Measurements from ENCODE around the gene GAS7. TPM values are rescaled to one million over a fixed set of nuclear protein-coding genes. Genes with fewer than 3 reads are reported as not detected.
A peak's percentile ranks its signal among the peaks of the same experiment; 100 is the strongest.

Gene GAS7
- total and polyA plus RNA-seq, 2 experiments from 2014 or later: 1.9 to 10.7 TPM

DNA sequence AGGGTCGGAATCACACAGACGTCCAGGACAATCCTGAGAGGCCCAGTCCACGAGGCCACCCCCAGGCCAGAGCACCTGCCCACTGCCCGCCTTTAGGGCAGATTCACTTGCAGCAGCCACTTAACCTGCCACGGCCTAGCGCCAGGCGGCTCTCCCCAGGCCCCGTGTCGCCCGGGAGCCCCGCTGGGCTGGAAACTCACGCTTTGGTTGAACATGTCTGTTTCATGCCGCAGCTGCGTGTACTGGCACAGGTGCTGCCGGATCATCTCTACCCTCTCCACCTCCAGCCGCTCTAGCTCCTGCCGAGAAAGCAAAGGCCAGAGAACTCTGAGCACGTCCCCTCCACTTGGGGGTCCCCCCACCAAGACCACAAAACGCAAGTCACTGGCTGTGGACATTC is 280.6 kb downstream of the GAS7 start:
- ATAC-seq: no peak
- H2AFZ ChIP-seq: no peak overlapping the region
- TF ChIP-seq, protein P1, sequence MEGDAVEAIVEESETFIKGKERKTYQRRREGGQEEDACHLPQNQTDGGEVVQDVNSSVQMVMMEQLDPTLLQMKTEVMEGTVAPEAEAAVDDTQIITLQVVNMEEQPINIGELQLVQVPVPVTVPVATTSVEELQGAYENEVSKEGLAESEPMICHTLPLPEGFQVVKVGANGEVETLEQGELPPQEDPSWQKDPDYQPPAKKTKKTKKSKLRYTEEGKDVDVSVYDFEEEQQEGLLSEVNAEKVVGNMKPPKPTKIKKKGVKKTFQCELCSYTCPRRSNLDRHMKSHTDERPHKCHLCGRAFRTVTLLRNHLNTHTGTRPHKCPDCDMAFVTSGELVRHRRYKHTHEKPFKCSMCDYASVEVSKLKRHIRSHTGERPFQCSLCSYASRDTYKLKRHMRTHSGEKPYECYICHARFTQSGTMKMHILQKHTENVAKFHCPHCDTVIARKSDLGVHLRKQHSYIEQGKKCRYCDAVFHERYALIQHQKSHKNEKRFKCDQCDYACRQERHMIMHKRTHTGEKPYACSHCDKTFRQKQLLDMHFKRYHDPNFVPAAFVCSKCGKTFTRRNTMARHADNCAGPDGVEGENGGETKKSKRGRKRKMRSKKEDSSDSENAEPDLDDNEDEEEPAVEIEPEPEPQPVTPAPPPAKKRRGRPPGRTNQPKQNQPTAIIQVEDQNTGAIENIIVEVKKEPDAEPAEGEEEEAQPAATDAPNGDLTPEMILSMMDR (conservative IDR thresholded peaks at IDR 0.05; ENCODE audit: low read depth in 2 of 2): no peak
- TF ChIP-seq NANOG (IDR thresholded peaks at IDR 0.05; ENCODE audit: borderline replicate concordance): no peak
- no peak for TF ChIP-seq ZNF114 (CRISPR knock-in tag; IDR thresholded peaks at IDR 0.05)
- TF ChIP-seq JUNB (IDR thresholded peaks at IDR 0.05; ENCODE audit: unreplicated experiment): no peak
- TF ChIP-seq, protein P2, sequence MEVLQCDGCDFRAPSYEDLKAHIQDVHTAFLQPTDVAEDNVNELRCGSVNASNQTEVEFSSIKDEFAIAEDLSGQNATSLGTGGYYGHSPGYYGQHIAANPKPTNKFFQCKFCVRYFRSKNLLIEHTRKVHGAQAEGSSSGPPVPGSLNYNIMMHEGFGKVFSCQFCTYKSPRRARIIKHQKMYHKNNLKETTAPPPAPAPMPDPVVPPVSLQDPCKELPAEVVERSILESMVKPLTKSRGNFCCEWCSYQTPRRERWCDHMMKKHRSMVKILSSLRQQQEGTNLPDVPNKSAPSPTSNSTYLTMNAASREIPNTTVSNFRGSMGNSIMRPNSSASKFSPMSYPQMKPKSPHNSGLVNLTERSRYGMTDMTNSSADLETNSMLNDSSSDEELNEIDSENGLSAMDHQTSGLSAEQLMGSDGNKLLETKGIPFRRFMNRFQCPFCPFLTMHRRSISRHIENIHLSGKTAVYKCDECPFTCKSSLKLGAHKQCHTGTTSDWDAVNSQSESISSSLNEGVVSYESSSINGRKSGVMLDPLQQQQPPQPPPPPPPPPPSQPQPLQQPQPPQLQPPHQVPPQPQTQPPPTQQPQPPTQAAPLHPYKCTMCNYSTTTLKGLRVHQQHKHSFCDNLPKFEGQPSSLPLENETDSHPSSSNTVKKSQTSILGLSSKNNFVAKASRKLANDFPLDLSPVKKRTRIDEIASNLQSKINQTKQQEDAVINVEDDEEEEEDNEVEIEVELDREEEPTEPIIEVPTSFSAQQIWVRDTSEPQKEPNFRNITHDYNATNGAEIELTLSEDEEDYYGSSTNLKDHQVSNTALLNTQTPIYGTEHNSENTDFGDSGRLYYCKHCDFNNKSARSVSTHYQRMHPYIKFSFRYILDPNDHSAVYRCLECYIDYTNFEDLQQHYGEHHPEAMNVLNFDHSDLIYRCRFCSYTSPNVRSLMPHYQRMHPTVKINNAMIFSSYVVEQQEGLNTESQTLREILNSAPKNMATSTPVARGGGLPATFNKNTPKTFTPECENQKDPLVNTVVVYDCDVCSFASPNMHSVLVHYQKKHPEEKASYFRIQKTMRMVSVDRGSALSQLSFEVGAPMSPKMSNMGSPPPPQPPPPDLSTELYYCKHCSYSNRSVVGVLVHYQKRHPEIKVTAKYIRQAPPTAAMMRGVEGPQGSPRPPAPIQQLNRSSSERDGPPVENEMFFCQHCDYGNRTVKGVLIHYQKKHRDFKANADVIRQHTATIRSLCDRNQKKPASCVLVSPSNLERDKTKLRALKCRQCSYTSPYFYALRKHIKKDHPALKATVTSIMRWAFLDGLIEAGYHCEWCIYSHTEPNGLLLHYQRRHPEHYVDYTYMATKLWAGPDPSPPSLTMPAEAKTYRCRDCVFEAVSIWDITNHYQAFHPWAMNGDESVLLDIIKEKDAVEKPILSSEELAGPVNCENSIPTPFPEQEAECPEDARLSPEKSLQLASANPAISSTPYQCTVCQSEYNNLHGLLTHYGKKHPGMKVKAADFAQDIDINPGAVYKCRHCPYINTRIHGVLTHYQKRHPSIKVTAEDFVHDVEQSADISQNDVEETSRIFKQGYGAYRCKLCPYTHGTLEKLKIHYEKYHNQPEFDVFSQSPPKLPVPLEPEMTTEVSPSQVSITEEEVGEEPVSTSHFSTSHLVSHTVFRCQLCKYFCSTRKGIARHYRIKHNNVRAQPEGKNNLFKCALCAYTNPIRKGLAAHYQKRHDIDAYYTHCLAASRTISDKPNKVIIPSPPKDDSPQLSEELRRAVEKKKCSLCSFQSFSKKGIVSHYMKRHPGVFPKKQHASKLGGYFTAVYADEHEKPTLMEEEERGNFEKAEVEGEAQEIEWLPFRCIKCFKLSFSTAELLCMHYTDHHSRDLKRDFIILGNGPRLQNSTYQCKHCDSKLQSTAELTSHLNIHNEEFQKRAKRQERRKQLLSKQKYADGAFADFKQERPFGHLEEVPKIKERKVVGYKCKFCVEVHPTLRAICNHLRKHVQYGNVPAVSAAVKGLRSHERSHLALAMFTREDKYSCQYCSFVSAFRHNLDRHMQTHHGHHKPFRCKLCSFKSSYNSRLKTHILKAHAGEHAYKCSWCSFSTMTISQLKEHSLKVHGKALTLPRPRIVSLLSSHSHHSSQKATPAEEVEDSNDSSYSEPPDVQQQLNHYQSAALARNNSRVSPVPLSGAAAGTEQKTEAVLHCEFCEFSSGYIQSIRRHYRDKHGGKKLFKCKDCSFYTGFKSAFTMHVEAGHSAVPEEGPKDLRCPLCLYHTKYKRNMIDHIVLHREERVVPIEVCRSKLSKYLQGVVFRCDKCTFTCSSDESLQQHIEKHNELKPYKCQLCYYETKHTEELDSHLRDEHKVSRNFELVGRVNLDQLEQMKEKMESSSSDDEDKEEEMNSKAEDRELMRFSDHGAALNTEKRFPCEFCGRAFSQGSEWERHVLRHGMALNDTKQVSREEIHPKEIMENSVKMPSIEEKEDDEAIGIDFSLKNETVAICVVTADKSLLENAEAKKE (CRISPR knock-in tag; IDR thresholded peaks at IDR 0.05): no peak
- no peak for TF ChIP-seq EZH2 (IDR thresholded peaks at IDR 0.05; ENCODE audit: low read depth, unreplicated experiment)
- no peak for TF ChIP-seq POLR2AphosphoS5 (IDR thresholded peaks at IDR 0.05; ENCODE audit: low read depth)
- no peak for TF ChIP-seq ZNF331 (CRISPR knock-in tag; IDR thresholded peaks at IDR 0.05; ENCODE audit: low read depth)
- no peak for TF ChIP-seq STAT1 (IDR thresholded peaks at IDR 0.05; ENCODE audit: unreplicated experiment)
- TF ChIP-seq, protein P3, sequence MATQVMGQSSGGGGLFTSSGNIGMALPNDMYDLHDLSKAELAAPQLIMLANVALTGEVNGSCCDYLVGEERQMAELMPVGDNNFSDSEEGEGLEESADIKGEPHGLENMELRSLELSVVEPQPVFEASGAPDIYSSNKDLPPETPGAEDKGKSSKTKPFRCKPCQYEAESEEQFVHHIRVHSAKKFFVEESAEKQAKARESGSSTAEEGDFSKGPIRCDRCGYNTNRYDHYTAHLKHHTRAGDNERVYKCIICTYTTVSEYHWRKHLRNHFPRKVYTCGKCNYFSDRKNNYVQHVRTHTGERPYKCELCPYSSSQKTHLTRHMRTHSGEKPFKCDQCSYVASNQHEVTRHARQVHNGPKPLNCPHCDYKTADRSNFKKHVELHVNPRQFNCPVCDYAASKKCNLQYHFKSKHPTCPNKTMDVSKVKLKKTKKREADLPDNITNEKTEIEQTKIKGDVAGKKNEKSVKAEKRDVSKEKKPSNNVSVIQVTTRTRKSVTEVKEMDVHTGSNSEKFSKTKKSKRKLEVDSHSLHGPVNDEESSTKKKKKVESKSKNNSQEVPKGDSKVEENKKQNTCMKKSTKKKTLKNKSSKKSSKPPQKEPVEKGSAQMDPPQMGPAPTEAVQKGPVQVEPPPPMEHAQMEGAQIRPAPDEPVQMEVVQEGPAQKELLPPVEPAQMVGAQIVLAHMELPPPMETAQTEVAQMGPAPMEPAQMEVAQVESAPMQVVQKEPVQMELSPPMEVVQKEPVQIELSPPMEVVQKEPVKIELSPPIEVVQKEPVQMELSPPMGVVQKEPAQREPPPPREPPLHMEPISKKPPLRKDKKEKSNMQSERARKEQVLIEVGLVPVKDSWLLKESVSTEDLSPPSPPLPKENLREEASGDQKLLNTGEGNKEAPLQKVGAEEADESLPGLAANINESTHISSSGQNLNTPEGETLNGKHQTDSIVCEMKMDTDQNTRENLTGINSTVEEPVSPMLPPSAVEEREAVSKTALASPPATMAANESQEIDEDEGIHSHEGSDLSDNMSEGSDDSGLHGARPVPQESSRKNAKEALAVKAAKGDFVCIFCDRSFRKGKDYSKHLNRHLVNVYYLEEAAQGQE (IDR thresholded peaks at IDR 0.05; ENCODE audit: unreplicated experiment): no peak
- no peak for TF ChIP-seq EZH2phosphoT487 (IDR thresholded peaks at IDR 0.05; ENCODE audit: unreplicated experiment)
- TF ChIP-seq CREB1 (CRISPR knock-in tag; IDR thresholded peaks at IDR 0.05; ENCODE audit: low read depth): no peak
- TF ChIP-seq, protein P4, sequence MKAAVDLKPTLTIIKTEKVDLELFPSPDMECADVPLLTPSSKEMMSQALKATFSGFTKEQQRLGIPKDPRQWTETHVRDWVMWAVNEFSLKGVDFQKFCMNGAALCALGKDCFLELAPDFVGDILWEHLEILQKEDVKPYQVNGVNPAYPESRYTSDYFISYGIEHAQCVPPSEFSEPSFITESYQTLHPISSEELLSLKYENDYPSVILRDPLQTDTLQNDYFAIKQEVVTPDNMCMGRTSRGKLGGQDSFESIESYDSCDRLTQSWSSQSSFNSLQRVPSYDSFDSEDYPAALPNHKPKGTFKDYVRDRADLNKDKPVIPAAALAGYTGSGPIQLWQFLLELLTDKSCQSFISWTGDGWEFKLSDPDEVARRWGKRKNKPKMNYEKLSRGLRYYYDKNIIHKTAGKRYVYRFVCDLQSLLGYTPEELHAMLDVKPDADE (IDR thresholded peaks at IDR 0.05): no peak
- no peak overlapping the region for H3K27ac ChIP-seq (ENCODE audit: low read depth)
- no peaks in the 10 kb centered on the region for H3K4me1 Mint-ChIP-seq
- no peak overlapping the region for H3K4me3 ChIP-seq
- H3K9me3 Mint-ChIP-seq: no peaks in the 10 kb centered on the region
- peaks cover 10% of the 10 kb centered on the region for H3K27me3 Mint-ChIP-seq (ENCODE audit: insufficient read depth, low read depth, poor library complexity)
- no peak for DNase-seq (ENCODE audit: low spot score)
- H3K4me3 Mint-ChIP-seq: no peak overlapping the region
- H3K9me2 ChIP-seq (ENCODE audit: insufficient read depth): no peaks in the 10 kb centered on the region
- H3K79me2 ChIP-seq (replicated peaks; ENCODE audit: insufficient read depth): no peaks in the 10 kb centered on the region
- H3K27ac Mint-ChIP-seq: peak overlapping the region; percentile 65; the same call in 1 of the 2 replicates
- no peaks in the 10 kb centered on the region for H3F3A ChIP-seq (replicated peaks; ENCODE audit: low read depth)
- no peaks in the 10 kb centered on the region for H3K36me3 Mint-ChIP-seq (ENCODE audit: low read depth)
- H3K27me3 ChIP-seq (ENCODE audit: insufficient read depth): no peaks in the 10 kb centered on the region
- H3K36me3 ChIP-seq (ENCODE audit: insufficient read depth): no peaks in the 10 kb centered on the region
- no peaks in the 10 kb centered on the region for H3K4me1 ChIP-seq (ENCODE audit: insufficient read depth)
- no peak overlapping the region for H3K4me2 ChIP-seq
- no peaks in the 10 kb centered on the region for H4K20me1 ChIP-seq (replicated peaks; ENCODE audit: insufficient read depth)
